Measurements from ENCODE around the gene LAPTM5.

LAPTM5 gene

GRCh38 chr1:30741239-30741894 lies 16.2 kb downstream of the LAPTM5 start:
- no peak for DNase-seq

GRCh38 chr1:30740251-30741238 lies 17.0 kb downstream of the LAPTM5 start:
- DNase-seq: no peak

GRCh38 chr1:30739601-30740000 lies 18.0 kb downstream of the LAPTM5 start:
- no peak for DNase-seq

GRCh38 chr1:30738715-30739559 lies 18.6 kb downstream of the LAPTM5 start:
- DNase-seq: no peak

GRCh38 chr1:30738040-30738714 lies 19.4 kb downstream of the LAPTM5 start:
- no peak for DNase-seq

- no peak for DNase-seq
Measured at GRCh38 chr1:30737357-30738039, 20.1 kb downstream of the LAPTM5 start.

GRCh38 chr1:30735668-30736498 lies 21.7 kb downstream of the LAPTM5 start:
- DNase-seq: no peak

- no peak for DNase-seq
Measured at GRCh38 chr1:30735124-30735523, 22.4 kb downstream of the LAPTM5 start.

- no peak for DNase-seq
Measured at GRCh38 chr1:30734580-30734979, 23.0 kb downstream of the LAPTM5 start.

GRCh38 chr1:30734106-30734505 lies 23.5 kb downstream of the LAPTM5 start:
- DNase-seq: no peak

GRCh38 chr1:30733493-30733892 lies 24.1 kb downstream of the LAPTM5 start:
- no peak for DNase-seq

GRCh38 chr1:30732277-30732996 lies 25.1 kb downstream of the LAPTM5 start:
- DNase-seq: no peak

GRCh38 chr1:30731806-30732276 lies 25.7 kb downstream of the LAPTM5 start:
- no peak for DNase-seq

- no peak for DNase-seq
Measured at GRCh38 chr1:30731109-30731805, 26.3 kb downstream of the LAPTM5 start.

- no peak for DNase-seq
Measured at GRCh38 chr1:30730346-30731108, 27.0 kb downstream of the LAPTM5 start.

- no peak for DNase-seq
Measured at GRCh38 chr1:30729901-30730300, 27.7 kb downstream of the LAPTM5 start.

GRCh38 chr1:30728832-30729638 lies 28.5 kb downstream of the LAPTM5 start:
- no peak for DNase-seq

Measured in fibroblast of skin of back (primary cell).